ENCODE data around the gene SPOCD1.

SPOCD1 gene

GRCh38 chr1:31815752-31816500 lies at the start of gene SPOCD1:
Gene SPOCD1, minus strand, starts transcription at chr1:31816022. Its CDS starts 689 bp downstream, at chr1:31815333.
- peak; percentile 11 for DNase-seq (ENCODE audit: low read depth)

- DNase-seq (ENCODE audit: low read depth), result no peak
These were observed 46.2 kb upstream of the SPOCD1 start for GRCh38 chr1:31862071-31862470.

GRCh38 chr1:31861346-31861745 lies 45.5 kb upstream of the SPOCD1 start:
- DNase-seq (ENCODE audit: low read depth), result no peak

GRCh38 chr1:31860581-31860980 lies 44.8 kb upstream of the SPOCD1 start:
- DNase-seq (ENCODE audit: low read depth), result no peak

- DNase-seq (ENCODE audit: low read depth), result no peak
These were observed 43.9 kb upstream of the SPOCD1 start for GRCh38 chr1:31859719-31860118.

GRCh38 chr1:31859044-31859443 lies 43.2 kb upstream of the SPOCD1 start:
- no peak for DNase-seq (ENCODE audit: low read depth)

- DNase-seq (ENCODE audit: low read depth), result no peak
These were observed 42.0 kb upstream of the SPOCD1 start for GRCh38 chr1:31857863-31858262.

- DNase-seq (ENCODE audit: low read depth), result no peak
These were observed 40.3 kb upstream of the SPOCD1 start for GRCh38 chr1:31856140-31856539.

- no peak for DNase-seq (ENCODE audit: low read depth)
These were observed 39.4 kb upstream of the SPOCD1 start for GRCh38 chr1:31855038-31855845.

- DNase-seq (ENCODE audit: low read depth), result no peak
These were observed 33.8 kb upstream of the SPOCD1 start for GRCh38 chr1:31849653-31850052.

- DNase-seq (ENCODE audit: low read depth), result no peak
These were observed 32.6 kb upstream of the SPOCD1 start for GRCh38 chr1:31848381-31848897.

GRCh38 chr1:31846484-31846883 lies 30.7 kb upstream of the SPOCD1 start:
- DNase-seq (ENCODE audit: low read depth), result no peak

- DNase-seq (ENCODE audit: low read depth), result peak; percentile 83
These were observed 27.7 kb upstream of the SPOCD1 start for GRCh38 chr1:31843506-31843905.

- no peak for DNase-seq (ENCODE audit: low read depth)
These were observed 24.0 kb upstream of the SPOCD1 start for GRCh38 chr1:31839662-31840343.

- DNase-seq (ENCODE audit: low read depth), result no peak
These were observed 21.8 kb upstream of the SPOCD1 start for GRCh38 chr1:31837451-31838158.

GRCh38 chr1:31836638-31837037 lies 20.8 kb upstream of the SPOCD1 start:
- DNase-seq (ENCODE audit: low read depth), result no peak

GRCh38 chr1:31835415-31835814 lies 19.6 kb upstream of the SPOCD1 start:
- no peak for DNase-seq (ENCODE audit: low read depth)

- DNase-seq (ENCODE audit: low read depth), result no peak
These were observed 18.7 kb upstream of the SPOCD1 start for GRCh38 chr1:31834501-31834900.

- DNase-seq (ENCODE audit: low read depth), result peak; percentile 30
These were observed 15.9 kb upstream of the SPOCD1 start for GRCh38 chr1:31831397-31832378.

- DNase-seq (ENCODE audit: low read depth), result no peak
These were observed 14.7 kb upstream of the SPOCD1 start for GRCh38 chr1:31830511-31830910.

- DNase-seq (ENCODE audit: low read depth), result no peak
These were observed 14.2 kb upstream of the SPOCD1 start for GRCh38 chr1:31830065-31830464.

All from HS-5 (cell line).